Lower leg skin (tissue), 3 donors: Measurements from ENCODE around the gene CTDSPL.

Source experiments
- CTCF ChIP-seq, 3 donors: fragments of 450-650 bp; IDR thresholded peaks; one replicate each; pipeline ENCODE4 v1.5.1; 2016; ENCODE audit warnings: antibody characterized with exemption in 3 of 3, mild to moderate bottlenecking in 3 of 3, moderate library complexity in 2 of 3
- POLR2A ChIP-seq, 2 donors: fragments of 450-650 bp; IDR thresholded peaks; one replicate each; pipeline ENCODE4 v1.6.1; 2016 to 2017; ENCODE audit warnings: antibody characterized with exemption in 2 of 2, mild to moderate bottlenecking in 1 of 2, moderate library complexity in 1 of 2

DNA sequence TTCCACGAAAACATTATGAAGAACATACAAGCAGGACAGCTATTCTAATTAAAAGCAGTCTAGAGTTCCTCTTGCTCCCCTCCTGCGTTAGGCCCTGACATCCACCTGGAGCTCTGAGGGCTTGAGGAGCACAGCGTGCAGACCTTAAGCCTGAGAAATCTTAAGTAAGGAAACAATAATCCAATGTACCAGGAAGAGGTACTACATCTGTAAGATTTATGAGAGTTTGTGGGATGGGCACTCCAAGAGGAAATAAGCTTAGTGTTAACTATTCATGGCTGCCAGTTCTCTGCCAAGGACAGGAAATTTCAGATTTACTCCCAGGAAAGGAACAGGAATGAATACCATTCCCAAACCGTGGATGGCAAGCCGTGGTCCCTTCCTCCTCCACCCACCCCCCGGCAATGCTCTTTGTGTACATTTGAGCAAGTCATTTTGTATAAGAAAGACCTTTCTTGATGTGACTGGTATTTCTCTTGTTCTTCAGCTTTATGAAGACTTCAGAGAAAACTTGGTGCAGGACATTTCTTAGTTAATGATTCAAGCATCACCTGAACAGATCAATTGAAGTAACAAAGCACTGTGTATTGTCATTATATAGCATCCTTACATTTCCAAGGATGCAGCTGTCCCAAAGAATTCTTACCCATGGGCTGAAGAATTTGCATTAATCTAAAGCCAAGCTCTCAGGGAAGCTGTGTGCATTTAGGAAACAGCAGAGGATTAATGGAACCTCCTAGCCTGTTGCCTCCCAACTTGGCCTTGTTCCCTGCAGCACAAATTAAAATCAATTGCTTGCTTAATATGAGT lies 100.1 kb downstream of the CTDSPL start:
- no peak for TF ChIP-seq CTCF (IDR thresholded peaks at IDR 0.05)
- TF ChIP-seq POLR2A (IDR thresholded peaks at IDR 0.05), result no peak
